ENCODE data around the gene KATNAL1.
"Not testable (repeated sequence)": the region's sequence is repeated elsewhere in the genome, so short reads cannot be mapped to it uniquely, and the experiment has no call there.

KATNAL1 gene

GRCh38 chr13:30292325-30292724, 15.0 kb downstream of the KATNAL1 start:
- no peak for DNase-seq (ENCODE audit: low spot score)

GRCh38 chr13:30290812-30291436, 16.4 kb downstream of the KATNAL1 start:
- DNase-seq (ENCODE audit: low spot score): no peak

- no peak for DNase-seq (ENCODE audit: low spot score)
These were observed 17.8 kb downstream of the KATNAL1 start for GRCh38 chr13:30289533-30289932.

- not testable (repeated sequence) for DNase-seq (ENCODE audit: low spot score)
These were observed 21.3 kb downstream of the KATNAL1 start for GRCh38 chr13:30286059-30286458.

- DNase-seq (ENCODE audit: low spot score): no peak
These were observed 31.2 kb downstream of the KATNAL1 start for GRCh38 chr13:30276178-30276577.

- no peak for DNase-seq (ENCODE audit: low spot score)
These were observed 33.3 kb downstream of the KATNAL1 start for GRCh38 chr13:30274083-30274482.

GRCh38 chr13:30270035-30270434, 37.3 kb downstream of the KATNAL1 start:
- DNase-seq (ENCODE audit: low spot score): not testable (repeated sequence)

- DNase-seq (ENCODE audit: low spot score): no peak
These were observed 38.7 kb downstream of the KATNAL1 start for GRCh38 chr13:30268673-30269072.

- no peak for DNase-seq (ENCODE audit: low spot score)
These were observed 40.6 kb downstream of the KATNAL1 start for GRCh38 chr13:30266756-30267155.

GRCh38 chr13:30259149-30259733, 48.1 kb downstream of the KATNAL1 start:
- DNase-seq (ENCODE audit: low spot score): not testable (repeated sequence)

- no peak for DNase-seq (ENCODE audit: low spot score)
These were observed 49.8 kb downstream of the KATNAL1 start for GRCh38 chr13:30257468-30258099.

GRCh38 chr13:30256713-30257467, 50.5 kb downstream of the KATNAL1 start:
- peak; percentile 6 for DNase-seq (ENCODE audit: low spot score)

GRCh38 chr13:30255696-30256095, 51.7 kb downstream of the KATNAL1 start:
- no peak for DNase-seq (ENCODE audit: low spot score)

GRCh38 chr13:30253830-30254229, 53.5 kb downstream of the KATNAL1 start:
- DNase-seq (ENCODE audit: low spot score): no peak

GRCh38 chr13:30247406-30247805, 59.9 kb downstream of the KATNAL1 start:
- DNase-seq (ENCODE audit: low spot score): no peak

- no peak for DNase-seq (ENCODE audit: low spot score)
These were observed 65.8 kb downstream of the KATNAL1 start for GRCh38 chr13:30241532-30241931.

GRCh38 chr13:30240608-30241007, 66.7 kb downstream of the KATNAL1 start:
- no peak for DNase-seq (ENCODE audit: low spot score)

- no peak for DNase-seq (ENCODE audit: low spot score)
These were observed 72.1 kb downstream of the KATNAL1 start for GRCh38 chr13:30235216-30235615.

GRCh38 chr13:30234619-30235162, 72.7 kb downstream of the KATNAL1 start:
- DNase-seq (ENCODE audit: low spot score): no peak

GRCh38 chr13:30224732-30225131, 82.6 kb downstream of the KATNAL1 start:
- peak; percentile 5 for DNase-seq (ENCODE audit: low spot score)

- DNase-seq (ENCODE audit: low spot score): no peak
These were observed 85.1 kb downstream of the KATNAL1 start for GRCh38 chr13:30222254-30222653.

GRCh38 chr13:30216111-30216510, 91.2 kb downstream of the KATNAL1 start:
- no peak for DNase-seq (ENCODE audit: low spot score)

GRCh38 chr13:30212256-30212655, 95.1 kb downstream of the KATNAL1 start:
- no peak for DNase-seq (ENCODE audit: low spot score)

Measured in AG08395 (cell line).